Kidney epithelial cell (primary cell): ENCODE data around the gene RGS9. TPM values are rescaled to one million over a fixed set of nuclear protein-coding genes. Genes with fewer than 3 reads are reported as not detected.
"Not testable (repeated sequence)": the region's sequence is repeated elsewhere in the genome, so short reads cannot be mapped to it uniquely, and the experiment has no call there.

Experiments used
- DNase-seq: peaks from one replicate; pipeline ENCODE4 v3.0.0-alpha.2; 2010; ENCODE audit warnings: low read depth
- H3K27me3 ChIP-seq: 2 replicates; pipeline ENCODE4 v1.6.0; 2011; ENCODE audit warnings: low read length; ENCODE audit not compliant: control insufficient read depth, insufficient read depth
- H3K36me3 ChIP-seq: 2 replicates; pipeline ENCODE4 v1.5.1; 2011; ENCODE audit warnings: low read length; ENCODE audit not compliant: control insufficient read depth, insufficient read depth
- H3K4me3 ChIP-seq: 2 replicates; pipeline ENCODE4 v1.5.1; 2011; ENCODE audit warnings: low read depth, mild to moderate bottlenecking, control low read depth, low read length
- CTCF ChIP-seq: IDR thresholded peaks from 2 replicates; pipeline ENCODE4 v1.5.1; 2011; ENCODE audit warnings: mild to moderate bottlenecking, moderate library complexity, low read length, control low read depth, inconsistent platforms; ENCODE audit not compliant: insufficient read depth, poor library complexity, severe bottlenecking
- total RNA-seq: library from RNA; depleted of rRNA; stranded (reverse); fragments of >200 nt; gene quantifications from 2 replicates; pipeline ENCODE4 v1.2.3, GENCODE V29; 2015

The RGS9 gene
- 7.5 and 10.1 TPM in 2 replicates for total RNA-seq

GRCh38 chr17:65137021-65137939, at the start of gene RGS9:
TSS of gene RGS9 (plus strand) at chr17:65137370. CDS start at chr17:65137541, 171 bp downstream.
- TF ChIP-seq CTCF: peak; percentile 60
- DNase-seq: no peak
- Histone ChIP-seq H3K4me3 (peak within 1 kb of the TSS; percentile 29), H3K36me3 (no peaks in the 10 kb centered on the region), H3K27me3 (no peaks in the 10 kb centered on the region)

- H3K4me3 ChIP-seq: no peak overlapping the region
- TF ChIP-seq CTCF: no peak
- no peaks in the 10 kb centered on the region for H3K36me3 ChIP-seq
- no peak for DNase-seq
- H3K27me3 ChIP-seq: peaks cover 2% of the 10 kb centered on the region
Observed at GRCh38 chr17:65088621-65089360, 48.4 kb upstream of the RGS9 start.

GRCh38 chr17:65092262-65092661, 44.9 kb upstream of the RGS9 start:
- TF ChIP-seq CTCF: no peak
- DNase-seq: no peak
- Histone ChIP-seq H3K4me3 (no peak overlapping the region), H3K36me3 (no peaks in the 10 kb centered on the region), H3K27me3 (no peaks in the 10 kb centered on the region)

GRCh38 chr17:65092721-65093356, 44.3 kb upstream of the RGS9 start:
- H3K4me3 ChIP-seq: not testable (repeated sequence)

GRCh38 chr17:65093930-65094329, 43.2 kb upstream of the RGS9 start:
- Histone ChIP-seq H3K4me3 (no peak overlapping the region), H3K36me3 (no peaks in the 10 kb centered on the region), H3K27me3 (no peaks in the 10 kb centered on the region)
- no peak for TF ChIP-seq CTCF
- no peak for DNase-seq

More at GRCh38 chr17:65092721-65093356, 44.3 kb upstream of the RGS9 start:
- H3K36me3 ChIP-seq, DNase-seq, H3K27me3 ChIP-seq: not testable (repeated sequence)

GRCh38 chr17:65095465-65095864, 41.7 kb upstream of the RGS9 start:
- TF ChIP-seq CTCF: no peak
- DNase-seq: no peak
- H3K27me3 ChIP-seq: no peaks in the 10 kb centered on the region
- H3K4me3 ChIP-seq: no peak overlapping the region
- H3K36me3 ChIP-seq: no peaks in the 10 kb centered on the region

- H3K27me3 ChIP-seq, H3K36me3 ChIP-seq, H3K4me3 ChIP-seq, DNase-seq: not testable (repeated sequence)
Observed at GRCh38 chr17:65096382-65096781, 40.8 kb upstream of the RGS9 start.
